ENCODE data around the gene RBPMS2.

DNA sequence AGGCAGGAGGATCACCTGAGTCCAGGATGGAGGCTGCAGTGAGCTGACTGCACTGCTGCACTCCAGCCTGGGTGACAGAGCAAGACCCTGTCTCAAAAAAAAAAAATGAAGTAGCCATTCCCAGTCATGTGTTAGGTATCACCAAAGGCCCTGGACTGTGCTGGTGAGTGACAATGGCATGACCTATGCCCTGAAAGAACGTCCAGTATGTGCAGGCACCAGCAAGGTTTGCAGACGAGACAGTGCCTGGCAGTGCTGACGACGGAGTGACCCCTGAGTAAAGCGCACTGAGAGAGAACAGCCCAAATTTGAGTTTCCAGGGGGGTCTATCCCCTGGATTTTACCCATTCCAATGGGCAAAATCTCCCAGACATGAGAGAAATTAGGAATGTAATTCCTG lies 45.2 kb downstream of the RBPMS2 start:
- TF ChIP-seq, protein P1, sequence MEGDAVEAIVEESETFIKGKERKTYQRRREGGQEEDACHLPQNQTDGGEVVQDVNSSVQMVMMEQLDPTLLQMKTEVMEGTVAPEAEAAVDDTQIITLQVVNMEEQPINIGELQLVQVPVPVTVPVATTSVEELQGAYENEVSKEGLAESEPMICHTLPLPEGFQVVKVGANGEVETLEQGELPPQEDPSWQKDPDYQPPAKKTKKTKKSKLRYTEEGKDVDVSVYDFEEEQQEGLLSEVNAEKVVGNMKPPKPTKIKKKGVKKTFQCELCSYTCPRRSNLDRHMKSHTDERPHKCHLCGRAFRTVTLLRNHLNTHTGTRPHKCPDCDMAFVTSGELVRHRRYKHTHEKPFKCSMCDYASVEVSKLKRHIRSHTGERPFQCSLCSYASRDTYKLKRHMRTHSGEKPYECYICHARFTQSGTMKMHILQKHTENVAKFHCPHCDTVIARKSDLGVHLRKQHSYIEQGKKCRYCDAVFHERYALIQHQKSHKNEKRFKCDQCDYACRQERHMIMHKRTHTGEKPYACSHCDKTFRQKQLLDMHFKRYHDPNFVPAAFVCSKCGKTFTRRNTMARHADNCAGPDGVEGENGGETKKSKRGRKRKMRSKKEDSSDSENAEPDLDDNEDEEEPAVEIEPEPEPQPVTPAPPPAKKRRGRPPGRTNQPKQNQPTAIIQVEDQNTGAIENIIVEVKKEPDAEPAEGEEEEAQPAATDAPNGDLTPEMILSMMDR (IDR thresholded peaks at IDR 0.05) = no peak
- no peak for TF ChIP-seq EZH2 (IDR thresholded peaks at IDR 0.05; ENCODE audit: borderline replicate concordance, insufficient read depth, low read depth, low read length, poor library complexity, severe bottlenecking)

Data from B cell (primary cell).